ENCODE measurements around the gene LIX1L. TPM values are rescaled to one million over a fixed set of nuclear protein-coding genes. Genes with fewer than 3 reads are reported as not detected.

LIX1L gene
- total and polyA plus RNA-seq, 2 of the 13 experiments (the other 11 are each of a cell fraction or from before 2014, with no cell fraction given): 8.1 to 24.9 TPM

DNA sequence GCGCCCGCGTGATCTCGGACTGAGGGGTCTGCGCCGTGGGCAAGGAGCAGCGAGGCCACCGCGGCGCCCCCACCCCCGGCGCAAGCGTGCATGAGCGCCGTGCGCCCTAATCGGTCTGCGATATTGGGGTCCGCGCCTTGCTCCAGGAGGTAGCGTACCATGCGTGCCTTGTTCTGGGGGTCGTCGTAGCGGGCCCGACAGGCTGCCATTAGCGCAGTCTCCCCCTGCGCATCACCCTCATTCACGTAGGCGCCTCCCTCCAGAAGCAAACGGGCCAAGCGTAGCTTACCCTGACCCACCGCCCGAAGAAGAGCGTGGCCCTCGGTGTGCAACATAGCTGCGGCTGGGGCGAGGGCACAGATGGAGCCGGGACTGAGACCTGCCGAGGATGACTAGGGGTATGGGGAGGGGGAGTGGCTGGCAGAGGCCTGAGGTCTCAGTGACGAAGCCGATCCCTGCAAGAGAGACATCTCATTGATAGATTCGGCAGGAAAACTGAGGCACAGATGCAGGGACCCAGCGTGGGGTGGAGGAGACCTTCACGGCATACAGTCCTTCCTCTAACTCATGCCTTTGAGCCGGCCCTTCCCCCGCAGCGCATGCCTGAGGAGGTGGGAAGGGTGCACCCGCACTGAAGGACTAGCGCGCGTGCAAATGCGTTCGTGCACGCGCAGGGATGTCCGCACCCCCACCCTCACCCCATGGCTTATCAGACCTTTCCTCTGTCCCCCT lies 3.8 kb upstream of the LIX1L start (continued):
- TF ChIP-seq KLF16 (CRISPR knock-in tag; IDR thresholded peaks at IDR 0.05) (0 out of 4 replicates have a peak, but pooled peaks of 1 of the 2 experiments have one; percentile 13), HNRNPL (IDR thresholded peaks at IDR 0.05; ENCODE audit: low read depth, low read length) (no peak), THAP9 (CRISPR knock-in tag; IDR thresholded peaks at IDR 0.05; ENCODE audit: borderline replicate concordance) (peak; percentile 48; the same call in 1 of the 2 replicates), SNAPC5 (CRISPR knock-in tag; IDR thresholded peaks at IDR 0.05; ENCODE audit: borderline replicate concordance) (no peak), FOXO1 (CRISPR knock-in tag; IDR thresholded peaks at IDR 0.05) (no peak), ZNF572 (CRISPR knock-in tag; IDR thresholded peaks at IDR 0.05) (no peak), PATZ1 (CRISPR knock-in tag; IDR thresholded peaks at IDR 0.05) (no peak), NONO (IDR thresholded peaks at IDR 0.05) (no peak), NONO (CRISPR knock-in tag; conservative IDR thresholded peaks at IDR 0.05) (no peak), TBP (CRISPR knock-in tag; IDR thresholded peaks at IDR 0.05) (no peak), NFRKB (IDR thresholded peaks at IDR 0.05) (no peak), KLF15 (CRISPR knock-in tag; IDR thresholded peaks at IDR 0.05; ENCODE audit: borderline replicate concordance) (no peak), ZNF280B (CRISPR knock-in tag; IDR thresholded peaks at IDR 0.05; ENCODE audit: borderline replicate concordance) (no peak), HNF1A (IDR thresholded peaks at IDR 0.05; ENCODE audit: low read depth) (no peak), HNF1A (CRISPR knock-in tag; IDR thresholded peaks at IDR 0.05; ENCODE audit: borderline replicate concordance) (no peak), FOXK2 (IDR thresholded peaks at IDR 0.05) (no peak), POLR2G (IDR thresholded peaks at IDR 0.05; ENCODE audit: low read depth, low read length) (no peak)

Data from HepG2 (cell line).